Sciatic nerve (tissue), 2 donors: ENCODE results near the gene AP5S1. TPM values are rescaled to one million over a fixed set of nuclear protein-coding genes. Genes with fewer than 3 reads are reported as not detected.

ENCODE experiments used
- ATAC-seq: fragments of 200-7000 bp; cut with Tn5 transposase; one replicate; pipeline ENCODE4 v1.9.1; 2020; ENCODE audit warnings: mild to moderate bottlenecking, moderate library complexity
- DNase-seq: peaks from one replicate; pipeline ENCODE4 v3.0.0-alpha.2; 2020; ENCODE audit warnings: low spot score
- intact Hi-C: fragments of 100-400 bp; cut with DNase I; formaldehyde crosslinking; loops from one replicate; pipeline ENCODE4 v1.14.2; 2022
- total RNA-seq: library from RNA; stranded (reverse); fragmentation: NEBNext Ultra II Directional; extraction: Animal tissue kit (Norgen Biotek cat#: 25700); gene quantifications from one replicate; pipeline ENCODE4 v1.2.1, GENCODE V29; 2021
- donor health status: DM: no; HTN: no; CAD: no.
- donor health status: DM: no; HTN: no; CAD: no.

AP5S1 gene
- 8.4 TPM for total RNA-seq

- intact Hi-C loops, result loop anchor here (2.0 kb wide), 1 partner anchor 33 kb away; the partner anchor contains the start of gene CENPB
- peak; percentile 91 for ATAC-seq
- DNase-seq, result peak; percentile 99
Observed at GRCh38 chr20:3820048-3820900, at the start of gene AP5S1. TSS of gene AP5S1 (plus strand) at chr20:3820547. CDS start at chr20:3822118, 1,571 bp downstream.

- DNase-seq (no peak), ATAC-seq (no peak)
- intact Hi-C loops, result no loop called here
Observed at GRCh38 chr20:3771552-3772058, 48.7 kb upstream of the AP5S1 start.

- DNase-seq (no peak), ATAC-seq (no peak)
- intact Hi-C loops, result no loop called here
Observed at GRCh38 chr20:3775457-3776108, 44.8 kb upstream of the AP5S1 start.

- intact Hi-C loops, result no loop called here
- ATAC-seq (peak; percentile 16), DNase-seq (no peak)
Observed at GRCh38 chr20:3777381-3777715, 43.0 kb upstream of the AP5S1 start.

- peak; percentile 84 for DNase-seq
- intact Hi-C loops, result no loop called here
- peak; percentile 76 for ATAC-seq
Observed at GRCh38 chr20:3777716-3778629, 42.4 kb upstream of the AP5S1 start.

GRCh38 chr20:3778976-3779375 lies 41.4 kb upstream of the AP5S1 start:
- ATAC-seq (no peak), DNase-seq (no peak)
- intact Hi-C loops, result no loop called here

GRCh38 chr20:3781153-3781910 lies 39.0 kb upstream of the AP5S1 start, which contains the start of gene SPEF1:
TSS of gene SPEF1 (minus strand) at chr20:3781448. CDS start at chr20:3781287, 161 bp downstream.
- ATAC-seq, result peak; percentile 88
- intact Hi-C loops, result no loop called here

GRCh38 chr20:3782597-3782996 lies 37.8 kb upstream of the AP5S1 start:
- intact Hi-C loops, result no loop called here
- DNase-seq, result no peak
- ATAC-seq, result no peak

More at GRCh38 chr20:3781153-3781910, 39.0 kb upstream of the AP5S1 start, which contains the start of gene SPEF1:
- peak; percentile 87 for DNase-seq

GRCh38 chr20:3783068-3783489 lies 37.3 kb upstream of the AP5S1 start:
- intact Hi-C loops, result no loop called here
- ATAC-seq, result no peak

GRCh38 chr20:3783511-3784195 lies 36.7 kb upstream of the AP5S1 start:
- ATAC-seq (no peak), DNase-seq (no peak)
- intact Hi-C loops, result no loop called here

More at GRCh38 chr20:3783068-3783489, 37.3 kb upstream of the AP5S1 start:
- no peak for DNase-seq

GRCh38 chr20:3784216-3784853 lies 36.0 kb upstream of the AP5S1 start:
- DNase-seq (no peak), ATAC-seq (no peak)
- intact Hi-C loops, result no loop called here

GRCh38 chr20:3784863-3785239 lies 35.5 kb upstream of the AP5S1 start:
- ATAC-seq, result no peak
- intact Hi-C loops, result no loop called here
- DNase-seq, result no peak

- DNase-seq (no peak), ATAC-seq (no peak)
- intact Hi-C loops, result loop anchor here (2.0 kb wide), 1 partner anchor 35 kb away; the partner anchor contains the start of gene AP5S1
Observed at GRCh38 chr20:3785240-3786125, 34.9 kb upstream of the AP5S1 start.

GRCh38 chr20:3786126-3786484 lies 34.2 kb upstream of the AP5S1 start:
- ATAC-seq, result peak; percentile 13
- intact Hi-C loops, result loop anchor here (2.0 kb wide), 1 partner anchor 35 kb away; the partner anchor contains the start of gene AP5S1
- no peak for DNase-seq

GRCh38 chr20:3786665-3787323 lies 33.6 kb upstream of the AP5S1 start, which contains the start of gene CENPB:
TSS of gene CENPB (minus strand) at chr20:3786740. CDS start at chr20:3786483, 257 bp downstream.
- intact Hi-C loops, result loop anchor here (2.0 kb wide), 1 partner anchor 34 kb away; the partner anchor contains the start of gene AP5S1
- peak; percentile 88 for ATAC-seq
- DNase-seq, result peak; percentile 94
